GM19043 (cell line): Measurements from ENCODE around the gene FKBP7.
A peak's percentile ranks its signal among the peaks of the same experiment; 100 is the strongest.
"Not testable (repeated sequence)": the region's sequence is repeated elsewhere in the genome, so short reads cannot be mapped to it uniquely, and the experiment has no call there.

Experiments used
- ATAC-seq: cut with Tn5 transposase; IDR thresholded peaks from one replicate; pipeline ENCODE4 v1.9.1; 2021; ENCODE audit warnings: low read depth; ENCODE audit not compliant: unreplicated experiment

Gene FKBP7, protein sequence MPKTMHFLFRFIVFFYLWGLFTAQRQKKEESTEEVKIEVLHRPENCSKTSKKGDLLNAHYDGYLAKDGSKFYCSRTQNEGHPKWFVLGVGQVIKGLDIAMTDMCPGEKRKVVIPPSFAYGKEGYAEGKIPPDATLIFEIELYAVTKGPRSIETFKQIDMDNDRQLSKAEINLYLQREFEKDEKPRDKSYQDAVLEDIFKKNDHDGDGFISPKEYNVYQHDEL

GRCh38 chr2:178478439-178479274, at the start of gene FKBP7:
FKBP7 (minus strand) TSS chr2:178478600; CDS start chr2:178478499, 101 bp downstream.
- ATAC-seq = peak; percentile 37

DNA sequence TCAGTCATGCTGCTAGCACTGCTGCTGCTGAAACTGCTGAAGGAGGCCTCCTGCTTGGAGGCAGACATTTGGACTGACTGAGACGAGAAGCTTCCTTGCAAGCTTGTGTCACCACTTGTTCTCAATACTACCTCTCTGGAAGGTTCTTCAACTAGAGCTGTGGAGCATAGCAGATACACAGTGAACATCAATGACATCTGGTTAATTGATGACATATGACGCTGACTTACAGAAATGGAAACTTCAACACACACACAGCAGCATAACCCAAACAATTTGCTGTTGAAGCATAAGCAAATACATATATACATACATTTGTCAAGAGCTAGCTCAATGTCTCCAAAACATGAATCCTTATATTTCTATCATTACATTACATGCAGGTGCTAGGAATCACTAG, 49.2 kb upstream of the FKBP7 start:
- ATAC-seq = no peak

- no peak for ATAC-seq
These were observed 47.9 kb upstream of the FKBP7 start for GRCh38 chr2:178526256-178526655.

- ATAC-seq = not testable (repeated sequence)
These were observed 47.1 kb upstream of the FKBP7 start for GRCh38 chr2:178525460-178525859.

- ATAC-seq = not testable (repeated sequence)
These were observed 46.6 kb upstream of the FKBP7 start for GRCh38 chr2:178525010-178525409.

DNA sequence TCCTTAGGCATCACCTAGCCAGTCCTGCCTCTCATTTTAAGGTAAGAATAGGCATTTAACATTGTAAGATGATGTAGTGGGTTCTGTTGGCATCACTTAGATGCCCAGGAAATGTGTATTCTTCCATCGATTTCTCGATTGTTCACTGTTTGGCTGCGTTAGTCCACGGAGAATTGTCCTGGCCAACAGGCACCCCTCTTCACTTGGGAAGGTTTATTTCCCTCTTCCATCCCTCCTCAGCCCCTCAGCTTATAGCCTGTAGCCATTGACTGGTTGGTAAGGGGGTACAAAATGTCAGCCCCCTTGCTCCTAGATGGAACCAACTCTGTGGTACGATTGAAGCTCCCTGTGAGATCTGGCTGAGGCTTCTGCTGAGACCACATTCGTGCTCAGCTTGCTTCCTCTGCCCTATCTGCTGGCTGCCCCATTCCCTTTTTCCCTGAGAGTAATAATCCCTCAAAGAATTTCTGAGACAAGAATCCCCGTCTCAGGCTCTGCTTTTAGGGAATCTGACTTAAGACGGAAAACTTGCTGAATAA, 45.3 kb upstream of the FKBP7 start:
- ATAC-seq = no peak

GRCh38 chr2:178522950-178523595, 44.7 kb upstream of the FKBP7 start:
- ATAC-seq = peak; percentile 92

GRCh38 chr2:178521304-178522150, 43.1 kb upstream of the FKBP7 start:
- ATAC-seq = no peak

- ATAC-seq = no peak
These were observed 39.1 kb upstream of the FKBP7 start for GRCh38 chr2:178517496-178517895.

DNA sequence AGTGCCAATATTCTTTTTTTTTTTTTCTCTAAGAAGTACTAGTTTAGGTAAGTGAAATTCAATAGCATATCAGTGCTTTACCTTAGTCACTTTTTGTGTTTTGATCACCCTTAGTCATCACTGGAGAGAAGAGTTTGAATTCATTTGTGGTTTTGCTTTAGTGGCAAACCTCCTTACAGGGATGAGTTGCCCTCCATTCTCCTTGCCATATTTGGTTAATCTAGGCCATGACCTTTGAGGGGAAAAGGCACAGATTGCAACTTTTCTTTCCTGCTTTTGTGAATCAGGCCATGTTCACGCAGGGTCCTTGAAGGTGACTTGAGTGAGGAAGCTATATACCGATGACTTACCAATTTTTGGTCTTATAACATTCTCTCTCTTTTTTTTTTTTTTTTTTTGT, 36.3 kb upstream of the FKBP7 start:
- ATAC-seq = no peak

DNA sequence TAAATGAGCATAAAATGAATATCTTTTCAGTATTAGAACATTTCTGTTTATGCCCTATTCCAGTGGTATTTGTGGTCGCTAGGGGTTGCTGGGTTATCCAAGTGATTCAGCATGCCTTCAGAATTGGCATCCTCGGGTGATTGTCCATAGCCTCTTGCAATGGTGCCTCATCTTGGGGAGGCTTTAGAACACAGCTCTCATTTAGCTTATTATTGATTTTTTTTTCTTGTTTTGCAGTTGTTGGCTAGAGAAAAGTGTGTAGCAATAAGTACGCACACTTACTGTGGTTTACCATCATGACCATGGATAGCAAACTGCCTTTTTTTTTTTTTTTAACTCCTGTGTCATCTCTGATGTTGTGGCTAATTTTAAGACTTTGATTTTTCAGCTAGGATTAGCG, 35.5 kb upstream of the FKBP7 start:
- ATAC-seq = no peak

DNA sequence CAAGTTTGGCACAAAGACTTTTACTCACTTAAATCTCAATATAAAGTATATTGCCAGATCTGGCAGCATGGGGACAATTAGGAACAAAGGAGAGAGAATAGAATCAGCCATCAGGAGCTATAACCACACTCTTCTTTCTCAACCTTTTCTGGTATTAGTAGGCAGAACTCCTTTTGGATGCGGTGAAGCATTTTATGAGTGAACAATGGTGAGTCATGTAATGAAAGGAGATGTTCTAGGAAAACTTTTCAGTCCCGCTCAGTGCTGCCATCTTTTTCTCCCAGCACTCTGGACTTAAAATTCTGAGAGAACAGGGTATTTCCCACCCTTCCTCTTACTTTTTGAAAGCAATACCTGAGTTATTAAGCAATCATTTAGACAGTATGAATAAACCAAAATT, 34.1 kb upstream of the FKBP7 start:
- ATAC-seq = no peak

GRCh38 chr2:178510384-178510783, 32.0 kb upstream of the FKBP7 start:
- ATAC-seq = no peak

DNA sequence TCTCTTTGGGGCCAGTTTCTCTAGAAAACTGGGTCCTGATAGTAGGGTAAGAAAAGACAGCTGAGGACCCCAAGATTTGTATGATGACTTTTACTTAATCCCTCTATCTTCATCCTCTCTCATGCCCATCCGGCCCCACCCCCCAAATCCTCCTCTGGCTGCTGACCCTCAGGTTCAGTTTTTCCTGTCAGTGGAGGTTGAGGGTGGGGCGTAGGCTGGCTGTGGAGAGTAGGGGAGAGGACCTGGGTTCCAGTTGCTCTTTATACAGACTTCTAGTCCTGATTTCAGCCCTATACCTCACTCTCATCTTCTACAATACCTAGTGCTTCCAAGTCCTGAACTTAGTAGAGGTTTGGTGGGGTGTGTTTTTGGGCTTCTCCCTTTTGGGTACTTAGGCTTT, 30.2 kb upstream of the FKBP7 start:
- no peak for ATAC-seq

DNA sequence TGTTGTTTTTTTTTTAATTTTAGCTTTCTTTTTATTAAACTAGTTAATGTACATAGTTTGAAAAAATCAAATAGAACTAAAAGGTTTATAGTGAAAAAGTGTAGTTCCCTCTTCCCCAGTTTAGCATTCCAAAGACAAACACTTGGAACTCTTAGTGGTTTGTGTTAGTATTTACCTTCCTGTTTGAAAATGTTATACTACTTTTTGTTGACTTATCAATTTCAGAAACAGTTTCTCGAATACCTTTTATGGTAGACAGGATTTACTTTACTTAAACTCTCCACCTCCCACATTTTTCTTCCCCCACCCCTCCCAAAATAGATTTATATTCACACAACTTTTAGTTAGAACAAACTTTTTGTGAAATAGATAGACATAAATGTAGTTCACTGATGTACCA, 28.5 kb upstream of the FKBP7 start:
- ATAC-seq = no peak

DNA sequence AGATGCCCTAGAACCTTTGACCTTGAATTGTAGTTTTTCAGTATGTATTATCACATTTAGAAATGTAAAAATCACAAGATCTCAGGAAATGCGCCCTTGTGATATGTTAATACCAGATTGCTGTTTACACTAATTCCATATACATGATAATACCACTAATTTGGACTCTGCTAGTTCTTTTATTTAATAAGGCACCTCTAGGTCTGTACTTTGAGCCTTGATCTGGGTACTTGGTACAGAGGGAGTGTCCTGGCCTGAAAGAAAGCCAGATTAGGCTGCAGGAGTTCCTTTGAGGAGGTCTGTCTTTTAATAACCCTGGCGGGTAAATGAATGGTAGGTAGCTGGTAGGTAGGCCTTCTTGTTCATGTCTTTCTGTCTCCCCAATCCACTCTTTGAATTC, 28.1 kb upstream of the FKBP7 start:
- ATAC-seq = no peak

DNA sequence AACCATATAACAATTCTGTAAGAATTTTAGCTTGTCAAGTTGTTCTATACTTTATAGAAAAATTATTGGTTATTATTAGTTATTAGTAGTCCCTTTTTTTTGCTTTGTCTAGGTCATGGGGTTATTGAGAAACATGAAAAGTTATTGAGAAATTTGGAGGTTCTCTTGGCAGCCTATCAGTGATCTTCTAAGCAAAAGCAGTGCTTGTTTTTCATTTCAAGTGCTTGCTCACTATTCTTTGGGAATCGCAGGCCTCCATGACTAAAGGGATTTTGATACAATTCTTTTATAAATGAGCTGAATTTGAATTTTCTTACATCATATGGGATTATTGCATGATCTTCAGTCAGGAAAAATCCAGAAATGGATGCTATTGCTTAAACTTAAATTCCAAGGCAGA, 27.7 kb upstream of the FKBP7 start:
- no peak for ATAC-seq

- no peak for ATAC-seq
These were observed 24.4 kb upstream of the FKBP7 start for GRCh38 chr2:178502751-178503150.

DNA sequence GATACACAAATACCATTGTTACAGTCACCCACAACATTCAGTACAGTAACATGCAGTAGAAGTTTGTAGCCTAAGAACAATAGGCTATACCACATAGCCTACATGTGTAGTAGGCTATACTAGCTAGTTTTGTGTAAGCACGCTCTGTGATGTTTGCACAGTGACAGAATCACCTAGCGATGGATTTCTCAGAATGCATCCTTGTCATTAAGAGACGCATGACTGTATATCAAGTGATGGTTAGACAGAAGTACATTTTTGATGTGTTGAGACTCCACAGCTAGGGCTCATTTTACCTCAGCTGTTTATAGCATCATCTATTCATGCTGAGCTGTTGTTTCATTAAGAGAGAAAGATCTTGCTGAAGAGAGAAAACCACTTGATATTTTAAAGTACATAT, 21.2 kb upstream of the FKBP7 start:
- no peak for ATAC-seq

DNA sequence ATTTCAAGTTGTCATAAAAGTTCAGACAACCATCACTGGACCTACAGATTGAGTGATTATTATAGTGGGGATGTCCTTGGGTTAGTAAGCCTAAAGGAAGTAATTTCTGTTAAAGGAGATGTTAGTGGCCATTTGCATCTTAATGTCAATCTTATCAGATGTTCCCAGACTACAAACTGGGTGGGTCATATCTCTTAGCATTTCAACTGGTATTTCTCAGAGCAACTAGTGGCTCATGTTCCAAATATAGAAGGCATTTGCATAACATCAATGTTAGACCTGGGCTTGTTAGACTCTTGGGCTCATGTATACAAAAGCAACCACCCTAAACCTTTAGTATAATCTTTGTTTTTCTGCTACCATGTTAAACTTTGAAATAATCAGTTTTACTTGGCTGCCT, 19.7 kb upstream of the FKBP7 start:
- no peak for ATAC-seq
